Medulla oblongata (tissue), 1 donor: ENCODE results near the gene FEM1B.

Experiments
- DNase-seq: peaks from one replicate; pipeline ENCODE4 v3.0.0-alpha.2; 2015; ENCODE audit errors: extremely low spot score

Gene FEM1B

GRCh38 chr15:68322796-68323195, 45.3 kb downstream of the FEM1B start:
- no peak for DNase-seq

DNA sequence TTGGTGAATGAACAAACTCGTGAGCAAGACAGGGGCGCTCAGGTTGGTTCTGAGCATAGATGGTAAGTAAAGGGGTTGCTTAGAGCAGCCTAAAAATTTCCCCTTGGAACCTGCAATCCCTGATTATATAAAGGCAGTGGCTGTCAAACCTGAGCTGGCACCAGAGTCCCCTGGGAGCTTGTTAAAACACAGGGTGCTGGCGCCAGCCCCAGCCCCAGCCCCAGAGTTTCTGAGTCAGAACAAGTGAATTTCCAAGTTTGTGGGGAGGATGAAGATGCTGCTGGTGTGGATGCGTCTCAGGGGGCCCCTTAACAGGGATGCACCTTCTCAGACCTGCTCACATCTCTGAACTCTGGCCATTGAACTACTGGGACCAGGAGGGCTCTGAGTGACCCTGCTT, 48.2 kb downstream of the FEM1B start:
- DNase-seq, result no peak

DNA sequence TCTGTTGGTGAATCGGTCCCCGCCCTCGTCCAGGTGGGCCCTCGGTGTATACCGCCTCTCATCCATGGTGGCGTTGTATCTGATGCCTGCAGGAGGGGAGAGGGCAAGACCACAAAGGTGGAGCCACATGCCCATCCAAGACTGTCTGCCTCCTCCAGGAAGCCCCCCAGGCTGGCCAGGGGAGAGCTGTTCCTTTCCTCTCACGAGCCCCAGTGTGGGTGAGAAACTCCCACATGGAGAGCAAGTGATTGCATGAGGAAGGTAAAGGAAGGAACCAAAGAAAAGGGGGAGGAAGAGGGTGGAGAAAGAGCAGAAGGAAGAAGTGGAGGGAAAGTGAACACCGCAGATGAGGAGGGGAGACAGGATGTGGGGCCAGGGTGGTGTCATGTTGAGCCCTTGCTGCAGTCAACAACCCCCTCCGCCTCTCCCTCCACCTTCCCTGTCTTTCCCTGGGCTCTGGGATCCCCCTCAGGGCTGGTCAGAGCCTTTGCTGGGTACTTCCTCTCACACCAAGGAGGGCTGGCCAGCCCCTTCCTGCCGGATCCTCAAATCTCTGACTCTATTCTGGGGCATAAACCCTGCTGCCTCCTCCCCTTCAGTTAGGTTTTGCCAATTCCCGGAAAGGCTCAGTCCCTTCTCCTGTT, 49.3 kb downstream of the FEM1B start:
- DNase-seq, result no peak

- no peak for DNase-seq
Observed at GRCh38 chr15:68328443-68328842, 50.9 kb downstream of the FEM1B start.

- no peak for DNase-seq
Observed at GRCh38 chr15:68328964-68329363, 51.4 kb downstream of the FEM1B start.

DNA sequence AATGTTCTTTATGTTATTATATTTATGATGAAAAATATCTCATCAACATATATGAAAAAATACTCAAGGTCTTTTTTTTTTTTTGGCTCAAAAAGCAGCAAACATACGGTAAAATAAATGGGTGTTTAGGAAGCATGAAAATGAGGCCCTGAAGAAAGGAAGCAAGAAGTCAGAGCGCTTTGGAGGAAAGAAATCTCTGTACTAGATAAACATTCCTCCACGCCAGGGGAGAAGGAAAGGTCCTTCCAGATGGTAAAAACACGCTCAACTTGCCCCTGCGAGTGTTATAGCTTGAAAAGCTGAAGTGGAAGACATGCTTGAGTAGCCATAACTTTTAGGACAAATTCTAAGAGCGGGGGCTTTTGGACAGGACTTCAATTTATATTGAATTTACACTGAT, 52.9 kb downstream of the FEM1B start:
- DNase-seq, result no peak

- peak; percentile 62 for DNase-seq
Observed at GRCh38 chr15:68330901-68331300, 53.4 kb downstream of the FEM1B start.

- no peak for DNase-seq
Observed at GRCh38 chr15:68332266-68332665, 54.7 kb downstream of the FEM1B start.

- no peak for DNase-seq
Observed at GRCh38 chr15:68333775-68334470, 56.4 kb downstream of the FEM1B start.

DNA sequence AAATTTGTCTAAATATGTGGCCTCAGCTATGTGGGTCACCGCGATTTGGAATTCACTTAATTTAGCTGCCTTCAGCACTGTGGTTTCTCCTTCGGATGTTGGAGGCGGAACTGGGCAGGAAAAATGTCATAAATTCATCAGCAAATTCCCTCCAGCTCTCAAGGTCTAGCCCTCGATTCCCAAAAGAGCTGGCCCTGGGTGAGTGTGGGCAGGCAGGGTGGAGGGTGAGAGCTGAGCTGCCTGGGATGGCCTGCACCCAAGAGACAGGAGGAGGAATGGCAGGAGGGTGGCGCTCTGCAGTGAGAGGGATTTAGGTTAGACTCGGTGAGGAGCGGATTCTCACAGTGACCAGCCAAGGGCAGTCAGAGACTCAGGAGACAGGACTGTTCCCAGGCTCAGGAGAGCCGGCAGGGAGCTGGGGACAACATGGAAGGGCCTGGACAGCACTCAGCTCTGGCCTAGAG, 57.1 kb downstream of the FEM1B start:
- peak; percentile 18 for DNase-seq

DNA sequence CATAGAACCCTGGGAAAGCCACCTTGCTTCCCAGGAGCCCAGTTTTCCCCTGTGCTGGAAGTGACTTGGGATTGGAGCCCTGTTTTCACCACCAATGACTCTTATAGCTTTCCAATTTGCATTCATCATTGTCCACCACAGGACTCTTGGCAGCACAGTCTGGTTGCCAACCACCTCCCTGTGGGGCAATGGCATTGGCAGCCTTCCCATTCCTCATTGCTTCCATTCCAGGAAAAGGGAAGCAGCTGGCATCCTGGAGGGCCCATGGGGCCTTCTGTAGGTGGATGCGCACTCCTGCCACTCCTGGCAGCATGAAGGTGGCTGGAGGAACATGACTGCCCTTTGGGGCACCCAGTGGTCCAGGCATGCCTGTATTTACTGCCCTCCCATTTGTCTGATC, 57.7 kb downstream of the FEM1B start:
- DNase-seq, result peak; percentile 72

GRCh38 chr15:68335655-68336054, 58.1 kb downstream of the FEM1B start:
- no peak for DNase-seq

DNA sequence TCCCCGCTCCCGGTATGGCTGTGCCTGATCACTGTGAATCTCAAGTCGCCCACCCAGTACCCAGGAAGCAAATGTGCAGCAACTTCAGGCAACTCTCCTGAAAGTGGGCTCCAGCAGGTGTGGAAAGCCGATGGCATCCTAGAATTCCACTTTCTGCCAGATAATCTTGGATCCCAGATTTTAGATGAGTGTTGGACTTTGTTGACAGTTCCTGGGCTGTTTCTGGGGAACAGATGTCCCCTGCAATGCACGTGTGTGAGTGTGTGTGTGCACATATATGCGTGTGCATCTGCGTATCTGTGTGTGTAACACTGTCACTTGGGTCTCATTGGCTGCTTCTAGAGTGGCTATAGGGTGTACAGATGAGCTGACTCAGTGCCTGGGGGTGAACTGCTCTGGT, 59.0 kb downstream of the FEM1B start:
- no peak for DNase-seq

DNA sequence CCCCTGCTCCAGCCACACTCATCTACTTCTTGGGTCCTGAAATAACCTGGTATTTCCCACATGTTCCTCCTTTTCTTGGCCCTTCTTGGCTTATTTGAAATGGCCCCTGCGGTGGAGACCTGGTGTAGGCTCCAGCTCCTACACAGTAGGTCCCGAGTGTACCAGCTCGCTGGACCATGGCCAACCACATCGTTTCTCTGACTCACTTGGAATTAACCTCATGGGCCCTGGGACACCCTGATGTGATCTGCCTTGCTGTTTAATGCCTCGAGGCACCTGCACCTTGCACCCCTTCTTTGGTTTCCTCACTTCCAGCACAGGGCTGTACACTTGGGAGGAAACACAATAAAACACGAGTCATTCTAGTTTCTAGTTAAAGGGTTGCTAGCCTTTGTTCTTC, 60.3 kb downstream of the FEM1B start:
- DNase-seq, result no peak

DNA sequence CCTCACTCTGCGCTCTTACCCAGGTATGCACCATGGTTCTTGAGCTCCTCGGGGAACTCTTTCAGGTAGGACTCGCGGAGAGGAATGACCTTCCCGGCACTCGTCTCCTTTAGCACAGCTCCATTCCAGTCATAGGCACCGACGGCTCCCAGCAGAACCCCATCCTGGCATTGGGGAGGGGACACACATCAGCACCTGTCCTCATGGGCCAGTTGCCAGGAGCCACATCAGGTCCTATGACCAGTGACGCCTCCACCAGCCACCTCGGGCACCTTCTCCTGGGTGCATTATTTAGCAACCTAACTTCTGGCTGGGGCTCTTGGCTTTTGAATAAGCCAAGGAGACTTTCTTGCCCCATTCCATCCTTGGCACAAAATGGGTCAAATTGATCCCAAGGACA, 61.9 kb downstream of the FEM1B start:
- DNase-seq, result no peak

GRCh38 chr15:68340726-68341671, 63.5 kb downstream of the FEM1B start:
- DNase-seq, result no peak

DNA sequence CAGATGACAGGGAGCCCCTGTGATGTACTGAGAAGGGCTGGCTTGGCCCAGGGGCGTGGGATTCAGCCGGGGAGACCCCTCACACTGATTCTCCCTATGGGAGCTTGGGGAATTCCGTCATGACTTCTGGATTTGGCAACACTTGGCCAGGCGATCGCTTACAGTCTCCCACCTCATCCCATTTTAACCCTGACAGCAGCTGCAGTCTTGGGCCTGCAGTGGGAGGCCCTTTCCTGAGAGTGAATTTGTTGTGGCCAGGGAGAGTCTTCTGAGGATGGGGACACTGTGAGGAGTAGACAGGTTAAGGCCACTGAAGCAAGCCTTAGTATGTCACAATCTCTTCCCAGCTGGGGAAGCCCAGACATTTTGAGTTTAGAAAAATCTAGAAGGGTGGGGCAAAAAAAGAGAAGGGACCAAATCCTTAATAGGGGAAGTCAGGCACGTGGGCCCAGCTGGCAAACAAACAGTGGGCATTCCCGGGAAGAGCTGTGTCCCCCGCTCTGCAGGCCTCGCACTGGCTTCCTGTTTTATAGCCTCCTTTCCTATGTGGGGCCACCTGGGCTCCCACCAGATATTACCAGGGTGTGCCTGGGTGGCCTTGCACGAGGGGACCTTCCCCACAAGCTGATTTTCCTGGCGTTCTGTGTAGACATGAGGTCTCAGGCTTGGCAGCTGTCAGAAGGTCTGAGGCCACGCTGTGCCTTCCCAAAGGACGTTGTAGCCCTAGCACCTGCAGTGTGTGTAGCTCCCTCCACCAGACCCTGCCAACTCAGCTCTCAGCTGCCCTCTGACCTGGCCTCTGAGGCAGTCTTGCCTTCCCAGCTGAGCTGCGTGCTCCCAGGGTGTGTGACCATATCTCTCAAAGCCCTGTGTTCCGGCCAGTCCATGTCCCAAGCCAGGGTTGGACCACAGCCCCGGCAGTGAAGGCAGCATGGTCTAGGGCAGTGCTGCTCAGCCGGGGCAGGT, 64.5 kb downstream of the FEM1B start:
- DNase-seq, result no peak

DNA sequence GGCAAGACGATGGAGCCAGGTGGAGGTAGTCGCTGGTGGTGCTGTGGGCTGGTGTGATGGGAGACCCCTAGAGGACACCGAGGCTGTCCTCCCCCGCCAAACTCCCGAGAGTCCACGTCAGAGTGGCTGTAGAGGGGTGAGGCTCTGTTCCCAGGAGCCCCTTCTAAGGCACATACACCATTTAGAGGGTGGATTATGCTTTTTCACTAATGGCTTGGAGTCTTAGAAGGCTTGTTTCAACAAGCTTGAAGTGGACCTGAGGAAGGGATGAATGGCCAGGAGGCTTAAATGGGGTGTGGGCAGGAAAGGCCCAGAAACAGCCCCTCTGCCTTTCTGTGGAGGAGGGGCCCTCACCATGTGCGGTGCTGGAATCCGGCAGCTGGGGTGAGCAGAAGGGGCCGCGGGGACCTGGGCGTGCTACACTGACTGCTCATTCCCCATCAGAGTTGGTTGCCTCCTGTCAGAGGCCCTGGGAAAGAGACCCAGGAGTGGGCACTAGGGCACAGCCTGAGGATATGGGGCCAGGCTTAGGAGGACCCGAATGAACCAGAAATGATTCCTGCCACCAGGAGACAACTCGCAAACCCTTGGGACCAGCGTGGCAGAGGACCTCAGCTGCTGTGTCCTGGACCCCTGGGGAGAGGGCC, 66.2 kb downstream of the FEM1B start:
- DNase-seq, result no peak

GRCh38 chr15:68344600-68344999, 67.1 kb downstream of the FEM1B start:
- no peak for DNase-seq
